ENCODE results near the gene RPS6KA2.

The RPS6KA2 gene

GRCh38 chr6:166613027-166613426, 14.0 kb downstream of the RPS6KA2 start:
- DNase-seq = no peak

- DNase-seq = no peak
Observed at GRCh38 chr6:166612471-166612881, 14.6 kb downstream of the RPS6KA2 start.

GRCh38 chr6:166611631-166612030, 15.4 kb downstream of the RPS6KA2 start:
- DNase-seq = no peak

- no peak for DNase-seq
Observed at GRCh38 chr6:166610069-166610468, 17.0 kb downstream of the RPS6KA2 start.

DNA sequence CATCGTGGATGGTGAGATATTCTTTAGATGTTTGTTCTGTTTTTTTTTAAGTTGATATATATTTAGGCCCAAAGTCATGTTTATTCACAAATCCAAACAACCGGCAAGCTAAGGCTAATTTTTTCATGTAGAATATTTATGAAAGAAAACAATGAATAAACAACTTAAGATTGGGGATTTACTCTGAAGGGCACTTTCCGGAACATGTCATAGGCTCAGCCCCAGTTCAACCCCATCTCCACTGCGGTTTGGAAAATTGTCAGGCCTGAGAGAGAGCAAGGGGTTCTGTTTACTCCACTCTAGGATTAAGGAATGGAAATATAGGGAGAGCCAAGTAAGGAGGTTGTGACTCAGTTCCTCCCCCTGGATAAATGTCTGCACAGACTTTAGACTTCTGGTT, 18.3 kb downstream of the RPS6KA2 start:
- DNase-seq = no peak

- DNase-seq = no peak
Observed at GRCh38 chr6:166605752-166606151, 21.3 kb downstream of the RPS6KA2 start.

DNA sequence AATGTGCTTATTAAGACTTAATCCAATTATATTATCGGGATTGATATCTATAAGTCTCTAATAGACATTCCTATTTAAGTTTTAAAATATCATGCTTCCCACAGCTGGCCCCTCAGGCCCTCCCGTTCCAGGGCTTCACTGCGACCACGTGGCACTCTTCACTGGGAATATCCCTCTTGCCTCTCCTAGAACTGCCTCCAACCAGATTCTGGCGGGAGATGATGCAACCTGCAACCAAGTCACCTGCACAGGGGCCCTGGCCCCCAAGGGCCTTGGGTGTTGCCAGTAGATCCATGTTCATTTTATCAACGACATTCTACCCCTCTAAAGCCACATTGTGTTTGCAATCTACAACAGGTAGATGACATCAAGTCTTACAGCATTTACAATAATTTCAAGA, 22.1 kb downstream of the RPS6KA2 start:
- no peak for DNase-seq

DNA sequence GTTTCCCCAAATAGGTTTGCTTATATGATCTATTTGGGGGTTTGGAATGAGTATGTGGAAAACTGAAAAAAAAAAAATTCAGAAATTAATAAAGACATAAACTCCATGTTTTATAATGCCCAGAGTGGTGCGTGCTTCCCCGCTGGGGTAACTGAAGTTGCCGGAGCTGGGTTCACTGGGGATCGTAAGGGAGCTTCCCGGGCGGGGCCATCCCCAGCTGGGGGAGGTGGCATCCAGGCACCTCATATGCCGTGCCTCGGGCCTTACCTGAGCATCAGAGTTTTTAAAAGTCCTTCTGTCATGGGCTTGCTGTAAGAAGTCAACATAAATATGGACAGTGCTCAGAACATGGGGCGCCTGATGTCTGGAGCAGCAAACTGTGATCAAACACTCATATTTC, 22.7 kb downstream of the RPS6KA2 start:
- DNase-seq = no peak

GRCh38 chr6:166603043-166603690, 23.9 kb downstream of the RPS6KA2 start:
- no peak for DNase-seq

DNA sequence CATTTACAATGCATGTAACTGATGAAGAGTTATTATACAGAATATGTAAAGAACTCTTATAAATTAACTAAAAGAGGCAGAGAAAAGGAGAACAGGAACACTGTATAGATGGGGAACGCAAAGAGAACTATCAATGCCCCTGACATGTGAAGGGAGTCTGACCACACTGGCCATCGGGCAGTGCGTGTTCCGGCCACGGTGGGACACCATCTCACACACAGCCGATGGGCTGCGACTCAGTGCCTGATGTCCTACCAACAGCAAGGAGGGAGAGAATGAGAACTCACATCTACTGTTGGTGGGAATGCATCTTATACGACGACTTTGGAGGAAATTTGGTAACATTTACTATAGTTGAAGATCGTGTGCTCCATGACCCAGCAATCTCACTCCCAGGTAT, 25.1 kb downstream of the RPS6KA2 start:
- no peak for DNase-seq

- DNase-seq = no peak
Observed at GRCh38 chr6:166600931-166601330, 26.1 kb downstream of the RPS6KA2 start.

DNA sequence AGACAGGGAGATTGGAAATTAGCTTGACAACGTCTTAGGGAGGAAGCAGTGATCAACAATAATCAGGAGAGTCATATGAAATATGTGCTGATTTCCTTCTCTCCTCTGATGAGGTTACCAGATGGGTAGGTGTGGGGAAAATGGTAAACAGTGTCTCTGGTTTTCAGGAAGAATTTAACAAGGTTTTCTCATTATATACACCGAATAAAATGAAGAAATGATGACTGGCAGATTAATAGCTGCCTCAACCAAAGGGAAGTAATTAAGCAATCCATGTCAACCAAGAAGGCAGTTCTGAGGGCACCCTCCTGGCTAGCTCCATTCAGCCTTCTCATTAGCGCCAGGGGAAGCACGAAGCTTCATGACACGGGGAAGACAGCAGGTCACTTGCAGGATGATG, 27.8 kb downstream of the RPS6KA2 start:
- DNase-seq = no peak

DNA sequence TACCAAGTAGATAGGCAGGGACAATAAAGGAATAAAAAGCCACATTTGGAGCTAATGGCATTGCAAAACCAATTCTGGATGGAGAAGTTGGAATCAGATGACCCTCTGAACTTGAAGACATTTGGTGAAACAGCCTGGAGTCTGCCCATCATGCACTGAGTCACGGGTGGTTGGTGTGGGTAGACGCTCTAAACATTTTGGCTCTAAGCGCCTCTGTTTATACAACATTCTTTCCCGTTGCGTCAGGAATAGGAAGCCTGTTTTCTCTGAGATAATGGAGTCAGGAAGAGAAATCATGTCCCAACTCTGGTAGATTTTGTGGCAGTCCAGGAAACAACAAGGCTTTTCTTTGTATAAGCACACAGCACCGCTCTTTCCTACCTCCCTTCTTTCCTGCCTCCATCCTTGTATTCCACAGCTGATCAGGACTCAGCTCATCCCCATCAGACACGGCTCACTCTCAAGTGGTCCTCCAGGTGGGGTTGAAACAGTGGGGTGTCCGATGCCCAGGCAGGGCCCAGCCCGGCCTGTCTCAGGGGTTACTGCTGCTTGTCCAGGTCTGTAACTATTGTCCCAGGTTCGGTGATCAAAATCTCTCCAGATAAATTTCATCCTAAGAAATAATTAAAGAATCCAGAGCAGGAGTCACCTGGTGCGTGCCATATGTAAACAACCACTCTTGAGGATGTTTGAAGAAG, 28.5 kb downstream of the RPS6KA2 start:
- no peak for DNase-seq

DNA sequence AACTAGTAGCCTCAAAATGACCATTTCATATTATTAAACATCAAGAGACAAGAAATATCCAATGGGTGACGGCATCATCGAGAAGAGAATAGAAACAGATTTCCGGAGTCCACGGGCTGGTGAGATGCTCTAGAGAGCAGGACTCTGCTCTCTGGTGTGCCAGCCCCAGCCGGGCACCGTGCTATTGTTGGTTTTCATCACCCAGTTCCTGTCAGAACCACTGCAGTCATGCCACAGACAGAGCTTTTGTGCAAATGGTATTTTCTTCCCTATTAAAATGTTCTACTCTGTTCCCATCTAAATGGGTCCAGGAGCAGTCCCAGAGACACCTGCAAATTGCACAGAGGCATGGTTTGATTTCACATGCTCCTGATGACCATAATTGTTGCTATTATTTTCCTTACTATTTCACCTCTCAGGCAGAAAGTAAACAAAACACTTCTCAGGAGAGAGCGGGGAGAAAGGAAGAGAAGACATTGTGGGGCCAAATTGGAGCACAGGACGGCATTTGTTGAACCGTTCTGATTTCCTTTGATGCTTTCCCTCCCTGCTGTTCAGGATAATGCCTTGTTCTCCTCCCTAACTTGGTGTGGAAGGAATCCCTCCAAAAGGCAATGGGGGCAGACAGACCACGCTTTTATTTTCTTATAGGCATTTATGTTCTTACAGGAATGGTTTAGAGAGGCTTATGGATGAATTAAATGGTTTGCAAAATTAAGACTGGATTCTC, 29.2 kb downstream of the RPS6KA2 start:
- no peak for DNase-seq

DNA sequence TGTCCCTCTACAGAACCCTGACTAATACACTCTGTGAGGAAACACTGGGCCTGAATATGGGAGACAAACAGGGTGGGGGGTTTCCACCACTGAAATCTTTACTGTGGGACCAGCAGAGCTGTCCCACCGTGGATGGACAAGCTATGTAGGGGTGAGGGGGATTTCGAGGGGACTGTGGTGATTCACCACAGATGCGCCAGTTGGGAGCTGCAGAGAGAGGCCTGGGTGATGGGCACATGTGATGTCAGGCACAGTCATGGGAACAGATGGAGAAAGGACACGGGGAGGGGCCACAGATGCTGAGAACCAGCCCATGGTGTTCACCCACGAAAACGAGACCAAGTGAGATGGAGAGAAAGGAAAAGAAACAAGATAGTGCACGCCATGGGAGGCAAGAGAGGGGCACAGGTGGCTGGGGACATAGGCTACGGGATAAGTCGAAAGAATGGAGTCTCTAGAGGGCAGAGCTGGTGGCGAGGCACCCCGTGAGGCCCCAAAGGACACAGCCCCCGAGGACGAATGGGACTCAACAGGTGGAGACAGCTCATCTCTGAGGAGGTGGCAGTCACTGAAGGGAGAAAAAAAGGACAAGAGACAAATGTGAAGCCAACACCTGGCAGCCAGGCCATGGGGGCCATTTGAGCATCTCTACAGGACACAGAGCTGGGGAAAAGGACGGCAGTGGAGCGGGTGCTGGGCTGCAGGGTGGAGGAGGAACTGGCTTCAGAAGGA, 30.1 kb downstream of the RPS6KA2 start:
- DNase-seq = no peak

DNA sequence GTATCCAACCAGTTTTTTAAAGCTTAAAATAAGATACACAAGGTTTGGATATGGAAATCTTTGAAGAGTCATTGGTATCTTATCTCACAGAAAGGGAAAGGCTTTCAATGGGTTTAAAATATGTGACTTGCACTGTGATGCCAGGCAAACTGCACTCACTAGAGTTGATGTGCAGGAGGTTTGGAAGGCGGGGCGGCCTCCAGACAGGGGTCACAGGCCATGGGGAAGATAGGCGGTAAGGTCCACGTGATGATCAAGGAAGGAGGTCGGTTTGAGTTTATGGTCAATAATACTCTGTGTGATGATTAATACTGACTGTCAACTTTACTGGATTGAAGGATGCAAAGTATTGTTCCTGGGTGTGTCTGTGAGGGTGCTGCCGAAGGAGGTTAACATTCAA, 31.1 kb downstream of the RPS6KA2 start:
- DNase-seq = no peak

DNA sequence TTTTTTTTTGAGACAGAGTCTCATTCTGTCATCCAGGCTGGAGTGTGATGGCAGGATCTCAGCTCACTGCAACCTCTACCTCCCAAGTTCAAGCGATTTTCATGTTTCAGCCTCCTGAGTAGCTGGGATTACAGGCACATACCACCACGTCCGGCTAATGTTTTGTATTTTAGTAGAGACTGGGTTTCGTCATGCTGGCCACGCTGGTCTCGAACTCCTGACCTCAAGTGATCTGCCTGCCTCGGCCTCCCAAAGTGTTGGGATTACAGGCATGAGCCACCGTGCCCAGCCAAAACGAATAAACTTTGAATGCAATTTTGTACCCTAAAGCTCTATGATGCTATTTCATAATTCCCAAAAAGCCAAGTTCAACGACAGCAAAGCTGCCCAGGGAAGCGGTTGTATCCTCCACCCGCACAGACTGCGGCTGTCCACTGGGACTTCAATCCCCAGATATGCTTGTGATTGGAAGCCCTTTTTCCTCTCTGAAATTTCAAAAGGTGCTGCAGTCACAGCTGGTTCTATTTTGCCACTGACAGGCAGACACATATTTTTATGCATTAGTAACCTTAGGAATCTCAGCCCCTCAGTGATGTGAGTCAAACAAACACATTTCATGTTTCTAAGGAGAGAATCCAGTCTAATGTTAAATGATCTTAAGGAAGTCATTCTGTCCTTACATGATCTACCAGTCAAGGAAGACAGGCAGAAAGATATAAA, 31.8 kb downstream of the RPS6KA2 start:
- DNase-seq = no peak

- DNase-seq = no peak
Observed at GRCh38 chr6:166592821-166593220, 34.2 kb downstream of the RPS6KA2 start.

DNA sequence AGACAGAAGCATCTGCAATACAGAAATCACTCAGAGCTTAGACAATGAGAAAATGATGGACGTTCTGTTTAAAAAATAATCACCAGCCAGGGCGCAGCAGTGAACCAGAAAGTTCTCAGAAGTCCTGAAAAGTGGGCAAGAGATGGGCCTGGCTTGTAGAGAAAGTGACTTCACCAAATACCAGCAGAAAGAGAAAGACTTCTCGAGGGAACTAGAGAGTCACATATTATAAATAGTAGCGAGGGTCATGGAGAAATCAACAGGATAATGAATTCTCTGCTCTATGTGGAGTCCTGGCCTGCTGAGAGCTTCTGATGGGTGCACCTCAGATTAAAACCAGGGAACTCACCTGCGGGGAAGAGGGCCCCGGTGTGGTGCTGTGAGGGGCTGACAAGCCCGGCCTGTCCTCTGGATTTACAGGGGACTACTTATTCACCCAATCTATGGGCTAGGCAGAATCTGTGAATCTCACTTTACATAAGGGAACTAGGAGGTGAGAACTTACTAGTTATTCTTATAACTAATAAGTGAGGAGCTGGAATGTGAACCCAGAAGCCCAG, 35.0 kb downstream of the RPS6KA2 start:
- DNase-seq = no peak

GRCh38 chr6:166591026-166591425, 36.0 kb downstream of the RPS6KA2 start:
- no peak for DNase-seq

GRCh38 chr6:166589786-166590574, 37.1 kb downstream of the RPS6KA2 start:
- DNase-seq = no peak

DNA sequence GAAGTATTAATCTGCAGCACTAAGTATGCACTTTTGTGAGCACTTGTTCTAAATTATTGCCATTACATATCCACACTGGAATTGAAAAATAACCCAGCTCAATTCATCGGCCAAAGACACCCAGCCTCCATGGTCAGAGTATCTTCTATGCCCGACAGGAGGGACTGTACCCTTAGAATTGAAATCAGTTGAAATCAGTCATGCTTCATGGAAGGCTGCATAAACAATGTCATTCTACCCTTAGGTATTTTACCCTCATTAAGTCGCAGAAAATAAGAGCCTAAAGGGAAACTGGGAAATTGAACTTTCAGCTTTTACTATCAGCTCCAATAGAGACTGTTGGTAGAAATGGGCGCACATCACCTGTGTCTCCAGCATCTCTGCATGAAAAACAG, 37.7 kb downstream of the RPS6KA2 start:
- DNase-seq = no peak

Measured in NCI-H1436 (cell line).